H1 (cell line): ENCODE results near the gene KRTAP10-3. TPM values are rescaled to one million over a fixed set of nuclear protein-coding genes. Genes with fewer than 3 reads are reported as not detected.

ENCODE experiments used
- CTCF ChIA-PET: fragments of 300-600 bp; sonication (Branson Sonifier 250); formaldehyde crosslinking; loops from one replicate; lab custom pipeline; 2021; ENCODE audit not compliant: partially characterized antibody; lab: Charles Lee
- POLR2A ChIA-PET: fragments of 300-600 bp; sonication (Branson Sonifier 250); formaldehyde crosslinking; loops from one replicate; lab custom pipeline; 2021; ENCODE audit warnings: inconsistent platforms; ENCODE audit not compliant: partially characterized antibody; lab: Charles Lee
- DNase-seq, 2 experiments: peaks; one replicate each; pipeline versions ENCODE4 v3.0.0 to v3.0.0-alpha.2; 2010 to 2022; ENCODE audit warnings: low spot score in 2 of 2, low read depth in 1 of 2, mixed read lengths in 1 of 2
- FAIRE-seq: peaks from 2 replicates; lab custom pipeline; 2011; peaks lifted over from hg19 to GRCh38; lab: Jason Lieb, UNC
- H2AFZ ChIP-seq: 2 replicates; pipeline ENCODE4 v1.8.1; 2012; ENCODE audit warnings: low read length, inconsistent platforms
- H2AK5ac ChIP-seq: 2 replicates; pipeline ENCODE4 v1.6.1; 2013; ENCODE audit warnings: low read depth, low read length
- H2BK120ac ChIP-seq: replicated peaks from 2 replicates; pipeline ENCODE3; 2013; ENCODE audit warnings: low read depth, low read length, inconsistent platforms
- H2BK12ac ChIP-seq: 2 replicates; pipeline ENCODE4 v1.6.1; 2013; ENCODE audit warnings: low read depth, low read length
- H2BK15ac ChIP-seq: 2 replicates; pipeline ENCODE4 v1.6.1; 2013; ENCODE audit warnings: low read length
- H2BK20ac ChIP-seq: 2 replicates; pipeline ENCODE4 v1.6.1; 2013; ENCODE audit warnings: low read length
- H2BK5ac ChIP-seq: 2 replicates; pipeline ENCODE4 v1.6.1; 2013; ENCODE audit warnings: low read depth, low read length
- H3K14ac ChIP-seq: 2 replicates; pipeline ENCODE4 v1.6.1; 2013; ENCODE audit warnings: inconsistent platforms; ENCODE audit not compliant: insufficient read length
- H3K18ac ChIP-seq: 2 replicates; pipeline ENCODE4 v1.6.1; 2013; ENCODE audit warnings: low read length; ENCODE audit errors: extremely low read depth
- H3K23ac ChIP-seq: 2 replicates; pipeline ENCODE4 v1.6.1; 2013; ENCODE audit warnings: inconsistent platforms; ENCODE audit not compliant: insufficient read length
- H3K23me2 ChIP-seq: 2 replicates; pipeline ENCODE4 v1.6.1; 2013; ENCODE audit warnings: low read depth, low read length
- H3K27ac ChIP-seq: 2 replicates; pipeline ENCODE4 v1.6.1; 2011; ENCODE audit warnings: low read depth, low read length, inconsistent platforms
- H3K27me3 ChIP-seq, 4 experiments: replicated peaks in 1 of 4; 1 replicate in 1 of 4; 2 replicates in 3 of 4; pipeline versions ENCODE4 v1.6.1 to v1.8.1; 2011 to 2013; ENCODE audit warnings: low read length in 3 of 4, mild to moderate bottlenecking in 3 of 4, inconsistent platforms in 2 of 4, mixed read lengths in 2 of 4, moderate library complexity in 1 of 4; ENCODE audit not compliant: control insufficient read depth in 3 of 4, insufficient read depth in 3 of 4; ENCODE audit errors: extremely low read depth in 1 of 4
- H3K36me3 ChIP-seq, 4 experiments: 2 replicates each; pipeline versions ENCODE4 v1.6.1 to v1.8.1; 2011 to 2013; ENCODE audit warnings: mild to moderate bottlenecking in 4 of 4, low read length in 3 of 4, moderate library complexity in 2 of 4, control low read depth in 1 of 4, inconsistent platforms in 1 of 4; ENCODE audit not compliant: insufficient read depth in 4 of 4, control insufficient read depth in 2 of 4
- H3K4ac ChIP-seq: replicated peaks from 2 replicates; pipeline ENCODE3; 2013; ENCODE audit warnings: low read length, low read depth, mixed read lengths, inconsistent platforms; ENCODE audit not compliant: insufficient read length
- H3K4me1 ChIP-seq, 4 experiments: replicated peaks in 1 of 4; 1 replicate in 1 of 4; 2 replicates in 3 of 4; pipeline versions ENCODE4 v1.6.1 to v1.8.1; 2011 to 2013; ENCODE audit warnings: low read length in 3 of 4, inconsistent platforms in 2 of 4, mixed read lengths in 1 of 4; ENCODE audit not compliant: insufficient read depth in 4 of 4, control insufficient read depth in 3 of 4
- H3K4me2 ChIP-seq, 2 experiments: 2 replicates each; pipeline versions ENCODE4 v1.6.1 to v1.8.1; 2011 to 2013; ENCODE audit warnings: low read depth in 2 of 2, low read length in 2 of 2, control low read depth in 1 of 2, inconsistent platforms in 1 of 2, mild to moderate bottlenecking in 1 of 2; ENCODE audit not compliant: insufficient read depth in 1 of 2
- H3K4me3 ChIP-seq, 4 experiments: fragments of 200-600, 300-600 bp in 1 of 4; sonication (generic), shearing (Covaris generic), sonication (Bioruptor Twin) in 1 of 4; 2 replicates each; pipeline versions ENCODE4 v1.5.1 to v1.8.1; 2011 to 2016; ENCODE audit warnings: low read length in 4 of 4, low read depth in 3 of 4, control low read depth in 2 of 4, inconsistent platforms in 2 of 4, mild to moderate bottlenecking in 2 of 4, mixed read lengths in 1 of 4, moderate library complexity in 1 of 4; ENCODE audit not compliant: insufficient read depth in 2 of 4; ENCODE audit errors: extremely low read depth in 1 of 4
- H3K56ac ChIP-seq: replicated peaks from 2 replicates; pipeline ENCODE3; 2013; ENCODE audit warnings: low read depth, mild to moderate bottlenecking, mixed read lengths, low read length, inconsistent platforms; ENCODE audit not compliant: insufficient read length
- H3K79me1 ChIP-seq: 2 replicates; pipeline ENCODE4 v1.6.1; 2013; ENCODE audit warnings: low read depth, low read length, control low read depth
- H3K79me2 ChIP-seq, 2 experiments: 2 replicates each; pipeline versions ENCODE4 v1.6.1 to v1.8.1; 2012 to 2013; ENCODE audit warnings: low read length in 2 of 2, mild to moderate bottlenecking in 2 of 2, inconsistent platforms in 1 of 2; ENCODE audit not compliant: insufficient read depth in 2 of 2, control insufficient read depth in 1 of 2
- H3K9ac ChIP-seq, 4 experiments: replicated peaks in 1 of 4; 1 replicate in 1 of 4; 2 replicates in 3 of 4; pipeline versions ENCODE4 v1.6.1 to v1.8.1; 2011 to 2013; ENCODE audit warnings: low read depth in 3 of 4, low read length in 3 of 4, control low read depth in 2 of 4, mild to moderate bottlenecking in 2 of 4, moderate library complexity in 2 of 4, inconsistent platforms in 1 of 4; ENCODE audit errors: extremely low read depth in 1 of 4
- H3K9me3 ChIP-seq, 2 experiments: 2 replicates each; pipeline versions ENCODE4 v1.6.1 to v1.8.1; 2012 to 2013; ENCODE audit warnings: mild to moderate bottlenecking in 2 of 2, moderate library complexity in 2 of 2, control low read depth in 1 of 2, inconsistent platforms in 1 of 2, low read depth in 1 of 2, low read length in 1 of 2, mixed read lengths in 1 of 2; ENCODE audit not compliant: insufficient read depth in 2 of 2
- H4K20me1 ChIP-seq, 2 experiments: replicated peaks in 1 of 2; 2 replicates each; pipeline versions ENCODE3 to v1.8.1; 2011 to 2013; ENCODE audit warnings: inconsistent platforms in 2 of 2, low read length in 2 of 2, mild to moderate bottlenecking in 1 of 2; ENCODE audit not compliant: insufficient read depth in 2 of 2, control insufficient read depth in 1 of 2
- H4K5ac ChIP-seq: 2 replicates; pipeline ENCODE4 v1.6.1; 2013; ENCODE audit warnings: low read length, low read depth, mixed read lengths, inconsistent platforms; ENCODE audit not compliant: insufficient read length
- H4K8ac ChIP-seq: 2 replicates; pipeline ENCODE4 v1.8.0; 2013; ENCODE audit warnings: mild to moderate bottlenecking, moderate library complexity, low read length, inconsistent platforms; ENCODE audit not compliant: insufficient read depth; ENCODE audit errors: extremely low read depth
- H4K91ac ChIP-seq: replicated peaks from 2 replicates; pipeline ENCODE3; 2013; ENCODE audit warnings: low read length, mixed read lengths, inconsistent platforms; ENCODE audit not compliant: insufficient read length
- CTCF ChIP-seq, 3 experiments: IDR thresholded peaks; 1 replicate in 2 of 3; 2 replicates in 1 of 3; pipeline versions ENCODE4 v1.5.1 to v1.6.1; 2011; ENCODE audit warnings: low read length in 3 of 3, mild to moderate bottlenecking in 3 of 3, inconsistent platforms in 2 of 3, low read depth in 1 of 3, moderate library complexity in 1 of 3; ENCODE audit not compliant: insufficient read depth in 1 of 3; ENCODE audit errors: control extremely low read depth in 1 of 3
- RAD21 ChIP-seq, 2 experiments: IDR thresholded peaks in 1 of 2; conservative IDR thresholded peaks in 1 of 2; 2 replicates each; pipeline ENCODE4 v1.6.1; 2011; ENCODE audit warnings: low read depth in 2 of 2, low read length in 2 of 2, improper control_type of control experiment in 1 of 2, inconsistent platforms in 1 of 2, mild to moderate bottlenecking in 1 of 2, moderate library complexity in 1 of 2
- TAF1 ChIP-seq: IDR thresholded peaks from 2 replicates; pipeline ENCODE4 v1.6.1; 2011; ENCODE audit warnings: mild to moderate bottlenecking, low read depth, low read length
- WGBS, 2 experiments: shearing (Covaris generic) in 1 of 2; methylation state at CpG; one replicate each; pipeline versions ENCODE4 v1.1.6 to v1.1.7; 2013 to 2015; ENCODE audit warnings: low lambda C conversion rate in 2 of 2, mixed read lengths in 2 of 2, inconsistent platforms in 1 of 2, low coverage in 1 of 2, missing lambda C conversion rate in 1 of 2; ENCODE audit not compliant: insufficient replicate concordance in 2 of 2, insufficient coverage in 1 of 2, insufficient read length in 1 of 2; ENCODE audit errors: extremely low coverage in 1 of 2, missing lambda C conversion rate in 1 of 2; 5-methylcytosine and 5-hydroxymethylcytosine counted together
- polyA plus RNA-seq, 7 experiments: library from polyadenylated mRNA; depleted of rRNA in 3 of 7; stranded (reverse) in 5 of 7; unstranded in 2 of 7; fragments of >200 nt in 5 of 7; fragments of 200-250 nt in 2 of 7; gene quantifications; 1 replicate in 5 of 7; 2 replicates in 1 of 7; 4 replicates in 1 of 7; pipeline versions ENCODE4 v1.2.1 to v1.2.3, GENCODE V29; 2011 to 2013; ENCODE audit warnings: missing spikeins in 2 of 7, mixed read lengths in 2 of 7
- total RNA-seq: library from RNA; stranded (reverse); fragmentation: NEBNext Ultra II Directional; extraction: Animal tissue kit (Norgen Biotek cat#: 25700); gene quantifications from 2 replicates; pipeline ENCODE4 v1.2.1, GENCODE V29; 2021

The KRTAP10-3 gene
- total and polyA plus RNA-seq, 2 of the 8 experiments (the other 6 are each of a cell fraction or from before 2014, with no cell fraction given), result not detected

- no peak overlapping the region for H4K91ac ChIP-seq
- no peak overlapping the region for H2BK12ac ChIP-seq
- POLR2A ChIA-PET, result interaction anchor here (0.9 to 1.6 kb wide), 2 partner anchors 35 to 190 kb away, joined by 3 to 4 read pairs; no protein-coding TSS in a partner anchor
- no peaks in the 10 kb centered on the region for H4K20me1 ChIP-seq
- H3K79me2 ChIP-seq, result no peaks in the 10 kb centered on the region
- H3K23ac ChIP-seq, result no peak overlapping the region
- 0 out of 2 replicates have a peak overlapping the region, but pooled peaks have one; percentile 39 for H2AK5ac ChIP-seq
- FAIRE-seq (no peak), DNase-seq (no peak)
- H3K23me2 ChIP-seq, result peaks cover 14% of the 10 kb centered on the region
- H3K9me3 ChIP-seq, result peaks cover 0 to 15% of the 10 kb centered on the region in 2 experiments; a peak in 3 of 4 replicates
- no peak overlapping the region for H3K4me3 ChIP-seq
- H3K36me3 ChIP-seq, result no peaks in the 10 kb centered on the region
- no peak overlapping the region for H3K9ac ChIP-seq
- no peak overlapping the region for H3K4ac ChIP-seq
- H3K79me1 ChIP-seq, result peaks cover 3% of the 10 kb centered on the region; the same call in 1 of the 2 replicates
- H2BK15ac ChIP-seq, result peak overlapping the region; percentile 36; the same call in 1 of the 2 replicates
- no peak overlapping the region for H3K14ac ChIP-seq
- no peak overlapping the region for H2AFZ ChIP-seq
- H3K18ac ChIP-seq, result no peak overlapping the region
- H4K5ac ChIP-seq, result no peak overlapping the region
- TF ChIP-seq RAD21 (IDR thresholded peaks at IDR 0.05 in 1 of 2, conservative IDR thresholded peaks at IDR 0.05 in 1 of 2; ENCODE audit: low read depth in 2 of 2, low read length in 2 of 2) (peak in 1 of 2 experiments; percentile 20; a peak in 1 of 4 replicates), TAF1 (no peak), CTCF (IDR thresholded peaks at IDR 0.05; ENCODE audit: control extremely low read depth in 1 of 3, insufficient read depth in 1 of 3, low read depth in 1 of 3, low read length in 3 of 3) (peak in 2 of 3 experiments; percentile 21 to 30; a peak in 2 of 4 replicates)
- no peak overlapping the region for H2BK120ac ChIP-seq
- CTCF ChIA-PET, result interaction anchor here (1.0 to 2.1 kb wide), 3 partner anchors 12 to 27 kb away, joined by 3 to 7 read pairs (median 3); no protein-coding TSS in a partner anchor
- no peak overlapping the region for H3K27ac ChIP-seq
- peaks cover 0 to 3% (median 0%) of the 10 kb centered on the region in 4 experiments; a peak in 1 of 7 replicates for H3K4me1 ChIP-seq
- H3K4me2 ChIP-seq, result no peak overlapping the region
- no peak overlapping the region for H2BK20ac ChIP-seq
- H3K27me3 ChIP-seq, result peaks cover 0 to 3% (median 0%) of the 10 kb centered on the region in 4 experiments; a peak in 1 of 7 replicates
- H3K56ac ChIP-seq, result no peak overlapping the region
- 88% methylated on average over 31 of the region's 33 CpGs; no CpG with 5 or more reads in 1 of the 2 experiments for WGBS, 2 experiments
- H4K8ac ChIP-seq, result peak overlapping the region; percentile 36
- H2BK5ac ChIP-seq, result no peak overlapping the region
These were observed 36.5 kb downstream of the KRTAP10-3 start for GRCh38 chr21:44521928-44522752.
